H1 (cell line): ENCODE measurements around the gene CASP9.

Experiments
- BRCA1 ChIP-seq: IDR thresholded peaks from 2 replicates; pipeline ENCODE4 v1.6.1; 2012; ENCODE audit warnings: low read depth, low read length, improper control_type of control experiment
- CREB1 ChIP-seq: IDR thresholded peaks from 2 replicates; pipeline ENCODE4 v1.6.1; 2012; ENCODE audit warnings: inconsistent platforms
- EZH2 ChIP-seq: fragments of 200-600 bp; sonication (generic); IDR thresholded peaks from 2 replicates; pipeline ENCODE4 v1.7.1; 2012; ENCODE audit warnings: low read depth, mild to moderate bottlenecking, moderate library complexity, low read length, inconsistent platforms; ENCODE audit not compliant: severe bottlenecking
- JUN ChIP-seq: IDR thresholded peaks from 2 replicates; pipeline ENCODE4 v1.6.1; 2011; ENCODE audit warnings: low read depth, mild to moderate bottlenecking, improper control_type of control experiment, low read length
- POLR2A ChIP-seq, 2 experiments: IDR thresholded peaks; 1 replicate in 1 of 2; 2 replicates in 1 of 2; pipeline ENCODE4 v1.6.1; 2011; ENCODE audit warnings: low read depth in 2 of 2, low read length in 2 of 2, mild to moderate bottlenecking in 2 of 2; ENCODE audit errors: control extremely low read depth in 1 of 2
- SP4 ChIP-seq: IDR thresholded peaks from 2 replicates; pipeline ENCODE4 v1.6.1; 2012; ENCODE audit warnings: low read length, inconsistent platforms
- SRF ChIP-seq: IDR thresholded peaks from 2 replicates; pipeline ENCODE4 v1.6.1; 2011; ENCODE audit warnings: mild to moderate bottlenecking, low read depth, low read length, moderate library complexity
- SUZ12 ChIP-seq: fragments of 200-600 bp; sonication (generic); IDR thresholded peaks from 2 replicates; pipeline ENCODE4 v1.6.1; 2012; ENCODE audit warnings: mild to moderate bottlenecking, inconsistent platforms, low read length, moderate library complexity, mixed read lengths
- TF ChIP-seq, protein P1 (sequence below), 3 experiments: IDR thresholded peaks; 1 replicate in 2 of 3; 2 replicates in 1 of 3; pipeline versions ENCODE4 v1.5.1 to v1.6.1; 2011; ENCODE audit warnings: low read length in 3 of 3, mild to moderate bottlenecking in 3 of 3, inconsistent platforms in 2 of 3, low read depth in 1 of 3, moderate library complexity in 1 of 3; ENCODE audit not compliant: insufficient read depth in 1 of 3; ENCODE audit errors: control extremely low read depth in 1 of 3
- TF ChIP-seq, protein P2 (sequence below): IDR thresholded peaks from 2 replicates; pipeline ENCODE4 v1.6.1; 2012; ENCODE audit warnings: inconsistent platforms

DNA sequence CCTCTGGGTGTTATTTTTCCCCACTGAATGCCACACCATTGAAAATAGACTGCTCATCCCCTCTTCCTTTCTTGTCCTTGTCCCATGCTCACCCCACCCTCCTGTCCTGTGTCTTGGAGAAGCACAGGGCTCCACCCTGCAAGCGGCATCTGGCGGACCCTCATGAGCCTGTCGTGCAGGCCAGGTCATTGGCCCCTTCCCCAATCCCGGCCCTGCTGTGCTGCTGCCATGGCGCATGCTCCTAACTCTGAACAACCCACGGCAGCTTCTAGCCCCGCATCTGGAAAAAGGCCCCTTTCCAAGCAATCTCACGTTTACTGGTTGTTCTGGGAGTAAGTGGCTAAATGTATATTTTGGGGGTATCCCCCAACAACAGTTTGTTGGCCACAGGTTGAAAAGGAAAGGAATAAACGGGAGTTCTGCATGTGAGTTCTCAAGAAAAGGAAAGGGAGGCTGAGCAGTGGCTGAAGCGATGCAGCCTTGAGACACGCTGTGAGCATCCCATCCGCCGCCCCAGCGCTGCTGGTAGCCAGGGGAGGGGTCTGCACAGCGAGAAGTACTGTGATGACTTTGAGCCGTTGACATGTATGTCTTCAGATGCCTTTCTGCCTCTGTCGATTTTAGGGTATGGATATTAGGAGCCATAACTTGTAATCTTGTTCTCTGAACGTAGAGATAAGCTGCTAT is 44.5 kb upstream of the CASP9 start:
- TF ChIP-seq, protein P1, sequence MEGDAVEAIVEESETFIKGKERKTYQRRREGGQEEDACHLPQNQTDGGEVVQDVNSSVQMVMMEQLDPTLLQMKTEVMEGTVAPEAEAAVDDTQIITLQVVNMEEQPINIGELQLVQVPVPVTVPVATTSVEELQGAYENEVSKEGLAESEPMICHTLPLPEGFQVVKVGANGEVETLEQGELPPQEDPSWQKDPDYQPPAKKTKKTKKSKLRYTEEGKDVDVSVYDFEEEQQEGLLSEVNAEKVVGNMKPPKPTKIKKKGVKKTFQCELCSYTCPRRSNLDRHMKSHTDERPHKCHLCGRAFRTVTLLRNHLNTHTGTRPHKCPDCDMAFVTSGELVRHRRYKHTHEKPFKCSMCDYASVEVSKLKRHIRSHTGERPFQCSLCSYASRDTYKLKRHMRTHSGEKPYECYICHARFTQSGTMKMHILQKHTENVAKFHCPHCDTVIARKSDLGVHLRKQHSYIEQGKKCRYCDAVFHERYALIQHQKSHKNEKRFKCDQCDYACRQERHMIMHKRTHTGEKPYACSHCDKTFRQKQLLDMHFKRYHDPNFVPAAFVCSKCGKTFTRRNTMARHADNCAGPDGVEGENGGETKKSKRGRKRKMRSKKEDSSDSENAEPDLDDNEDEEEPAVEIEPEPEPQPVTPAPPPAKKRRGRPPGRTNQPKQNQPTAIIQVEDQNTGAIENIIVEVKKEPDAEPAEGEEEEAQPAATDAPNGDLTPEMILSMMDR (IDR thresholded peaks at IDR 0.05; ENCODE audit: control extremely low read depth in 1 of 3, insufficient read depth in 1 of 3, low read depth in 1 of 3, low read length in 3 of 3): no peak
- TF ChIP-seq, protein P2, sequence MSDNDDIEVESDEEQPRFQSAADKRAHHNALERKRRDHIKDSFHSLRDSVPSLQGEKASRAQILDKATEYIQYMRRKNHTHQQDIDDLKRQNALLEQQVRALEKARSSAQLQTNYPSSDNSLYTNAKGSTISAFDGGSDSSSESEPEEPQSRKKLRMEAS: no peak
- no peak for TF ChIP-seq POLR2A (IDR thresholded peaks at IDR 0.05; ENCODE audit: control extremely low read depth in 1 of 2, low read depth in 2 of 2, low read length in 2 of 2)
- TF ChIP-seq BRCA1: no peak
- no peak for TF ChIP-seq SRF
- no peak for TF ChIP-seq JUN
- no peak for TF ChIP-seq CREB1
- TF ChIP-seq EZH2: no peak
- TF ChIP-seq SP4: no peak
- no peak for TF ChIP-seq SUZ12
